Astrocyte of the hippocampus (primary cell): ENCODE data around the gene SPDYE11.
A peak's percentile ranks its signal among the peaks of the same experiment; 100 is the strongest.
"Not testable (repeated sequence)": the region's sequence is repeated elsewhere in the genome, so short reads cannot be mapped to it uniquely, and the experiment has no call there.

ENCODE experiments used
- DNase-seq: peaks from one replicate; pipeline ENCODE4 v3.0.0; 2011; ENCODE audit warnings: low read depth, low spot score

The SPDYE11 gene

GRCh38 chr7:73057811-73058210 lies at the start of gene SPDYE11:
TSS of gene SPDYE11 (minus strand) at chr7:73057911. CDS start at chr7:73056111, 1,800 bp downstream.
- not testable (repeated sequence) for DNase-seq

DNA sequence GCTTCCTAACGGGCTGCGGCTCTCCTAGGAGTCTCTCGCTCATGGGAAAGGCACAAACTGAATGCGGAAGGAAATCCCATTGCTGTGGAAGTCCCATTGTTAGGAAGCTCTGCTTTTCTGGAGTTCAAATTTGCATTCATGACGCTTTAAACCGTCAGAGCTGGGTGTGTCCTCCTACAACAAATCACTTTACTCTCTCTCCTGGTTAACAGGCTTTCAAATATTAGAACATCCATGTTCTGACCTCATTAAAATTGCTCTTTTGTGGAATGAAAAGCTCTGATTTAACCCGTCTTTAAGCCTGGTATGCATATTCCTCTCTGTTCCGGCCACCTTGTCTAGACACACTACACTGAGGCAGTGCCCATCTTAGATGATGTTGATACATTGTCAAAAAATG lies 28.2 kb upstream of the SPDYE11 start, which contains the start of gene SPDYE9:
TSS of gene SPDYE9 (minus strand) at position 101 of the 400 bp plus-strand sequence. CDS start 1,800 bp downstream, outside the sequence.
- DNase-seq = not testable (repeated sequence)

- DNase-seq = not testable (repeated sequence)
These were observed 28.0 kb downstream of the SPDYE11 start, which contains the start of gene SPDYE8 for GRCh38 chr7:73029666-73030065. TSS of gene SPDYE8 (minus strand) at chr7:73029766. CDS start at chr7:73027966, 1,800 bp downstream.

DNA sequence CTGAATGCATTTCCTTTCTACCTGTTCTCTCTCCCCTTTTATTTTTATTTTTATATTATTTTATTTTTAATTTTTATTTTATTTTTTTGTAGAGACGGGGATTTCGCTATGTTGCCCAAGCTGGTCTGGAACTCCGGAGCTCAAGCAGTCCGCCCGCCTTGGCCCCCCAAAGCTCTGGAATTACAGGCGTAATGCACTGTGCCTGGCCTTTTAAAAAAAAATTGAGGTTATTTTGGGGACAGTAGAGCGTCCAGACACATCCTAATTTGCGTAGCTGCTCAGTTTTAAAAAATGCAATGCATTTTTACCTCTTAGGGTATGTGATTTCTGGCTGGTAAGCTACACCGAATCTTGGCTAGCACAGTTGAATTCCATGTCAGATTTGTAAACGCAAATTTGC lies 51.2 kb downstream of the SPDYE11 start:
- not testable (repeated sequence) for DNase-seq

GRCh38 chr7:73005693-73006447 lies 51.8 kb downstream of the SPDYE11 start:
- peak; percentile 89 for DNase-seq

DNA sequence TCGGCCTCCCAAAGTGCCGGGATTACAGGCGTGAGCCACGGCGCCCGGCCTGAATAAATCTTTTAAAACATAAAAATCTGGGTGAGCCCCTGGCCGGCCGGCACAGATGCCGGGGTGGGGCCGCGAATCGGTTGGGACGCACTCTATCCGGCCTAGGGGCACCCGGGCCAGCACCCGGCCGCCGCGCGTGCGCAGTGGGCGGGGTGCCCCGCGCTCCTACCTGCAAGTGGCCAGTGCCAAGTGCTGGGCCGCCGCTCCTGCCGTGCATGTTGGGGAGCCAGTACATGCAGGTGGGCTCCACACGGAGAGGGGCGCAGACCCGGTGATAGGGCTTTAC lies 52.4 kb downstream of the SPDYE11 start:
- DNase-seq = not testable (repeated sequence)

DNA sequence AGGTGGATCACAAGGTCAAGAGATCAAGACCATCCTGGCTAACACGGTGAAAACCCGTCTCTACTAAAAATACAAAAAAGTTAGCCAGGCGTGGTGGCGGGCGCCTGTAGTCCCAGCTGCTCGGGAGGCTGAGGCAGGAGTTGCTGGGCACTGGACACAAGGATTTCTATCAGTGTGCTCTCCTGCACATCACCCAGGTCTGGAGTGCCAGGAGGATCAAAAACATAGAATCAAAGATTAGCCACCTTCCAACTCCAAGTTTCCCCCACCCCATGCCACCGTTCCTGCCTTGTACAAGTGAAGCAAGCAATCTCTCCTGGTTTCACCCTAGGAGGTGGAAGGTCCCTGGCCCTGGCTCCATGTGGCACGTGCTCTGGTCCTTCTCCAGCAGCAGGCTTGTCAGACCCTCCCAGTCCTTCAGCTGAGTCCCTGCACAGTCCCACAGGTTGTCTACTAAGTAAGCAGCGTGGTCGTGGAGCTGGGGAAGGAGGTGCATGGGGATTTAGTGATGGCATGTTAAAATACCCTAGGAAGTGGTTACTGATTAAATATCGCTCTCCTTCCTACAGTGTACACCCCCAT lies 59.7 kb downstream of the SPDYE11 start:
- not testable (repeated sequence) for DNase-seq
